ENCODE measurements around the gene ALKBH6. TPM values are rescaled to one million over a fixed set of nuclear protein-coding genes. Genes with fewer than 3 reads are reported as not detected.

Gene ALKBH6
- total and polyA plus RNA-seq, 2 of the 13 experiments (the other 11 are each of a cell fraction or from before 2014, with no cell fraction given) = 13.7 to 18.1 TPM

GRCh38 chr19:36054119-36054732, 40.2 kb upstream of the ALKBH6 start, which contains the start of gene THAP8 (continued):
- 0 out of 2 replicates have a peak, but pooled peaks have one; percentile 68 for TF ChIP-seq ZHX2 (IDR thresholded peaks at IDR 0.05; ENCODE audit: low read depth)
- 0 out of 2 replicates have a peak, but pooled peaks have one; percentile 55 for TF ChIP-seq ZHX2 (CRISPR knock-in tag; IDR thresholded peaks at IDR 0.05; ENCODE audit: borderline replicate concordance)
- TF ChIP-seq ATAD3A (CRISPR knock-in tag; IDR thresholded peaks at IDR 0.05) = no peak
- peak; percentile 84 for TF ChIP-seq SKIL (CRISPR knock-in tag; IDR thresholded peaks at IDR 0.05; ENCODE audit: borderline replicate concordance)
- peak; percentile 93 for TF ChIP-seq ZNF292 (CRISPR knock-in tag; IDR thresholded peaks at IDR 0.05; ENCODE audit: borderline replicate concordance, low read depth)
- no peak for TF ChIP-seq SP1 (IDR thresholded peaks at IDR 0.05)
- peak; percentile 88 for TF ChIP-seq SP1 (CRISPR knock-in tag; IDR thresholded peaks at IDR 0.05)
- peak; percentile 83 for TF ChIP-seq SPEN (CRISPR knock-in tag; IDR thresholded peaks at IDR 0.05; ENCODE audit: low read depth)
- peak; percentile 75; the same call in 1 of the 2 replicates for TF ChIP-seq ESRRA (CRISPR knock-in tag; IDR thresholded peaks at IDR 0.05; ENCODE audit: low read depth)
- TF ChIP-seq ARNTL (CRISPR knock-in tag; IDR thresholded peaks at IDR 0.05) = peak; percentile 97
- no peak; the same call in 1 of the 2 replicates for TF ChIP-seq SMAD1 (CRISPR knock-in tag; IDR thresholded peaks at IDR 0.05; ENCODE audit: borderline replicate concordance, low read depth)
- TF ChIP-seq ZNF530 (CRISPR knock-in tag; IDR thresholded peaks at IDR 0.05; ENCODE audit: low read depth) = no peak
- TF ChIP-seq SNAI1 (CRISPR knock-in tag; IDR thresholded peaks at IDR 0.05; ENCODE audit: borderline replicate concordance) = peak; percentile 95; the same call in 1 of the 2 replicates
- peak; percentile 24 for TF ChIP-seq SRSF1 (optimal IDR thresholded peaks at IDR 0.05; ENCODE audit: low read depth, low read length)
- 0 out of 2 replicates have a peak, but pooled peaks have one; percentile 18 for TF ChIP-seq ZBTB7A (CRISPR knock-in tag; IDR thresholded peaks at IDR 0.05)
- TF ChIP-seq ZNF703 (CRISPR knock-in tag; IDR thresholded peaks at IDR 0.05; ENCODE audit: borderline replicate concordance) = 0 out of 2 replicates have a peak, but pooled peaks have one; percentile 41
- peak; percentile 42 for TF ChIP-seq PPARG (CRISPR knock-in tag; conservative IDR thresholded peaks at IDR 0.05)
- peak; percentile 91 for TF ChIP-seq MLX (CRISPR knock-in tag; IDR thresholded peaks at IDR 0.05)
- TF ChIP-seq HOXA5 (CRISPR knock-in tag; IDR thresholded peaks at IDR 0.05) = peak; percentile 74
- TF ChIP-seq JDP2 (CRISPR knock-in tag; IDR thresholded peaks at IDR 0.05; ENCODE audit: borderline replicate concordance) = 0 out of 2 replicates have a peak, but pooled peaks have one; percentile 8
- peak; percentile 80; the same call in 1 of the 2 replicates for TF ChIP-seq ZNF414 (CRISPR knock-in tag; IDR thresholded peaks at IDR 0.05)

Data from HepG2 (cell line).